Naive thymus-derived CD8-positive, alpha-beta T cell (primary cell): ENCODE measurements around the gene IQCE. TPM values are rescaled to one million over a fixed set of nuclear protein-coding genes. Genes with fewer than 3 reads are reported as not detected.
A peak's percentile ranks its signal among the peaks of the same experiment; 100 is the strongest.

Source experiments
- ATAC-seq, 2 donors: fragments of 150-1000 bp; cut with Tn5 transposase in 1 of 2; sonication (Bioruptor Pico), chemical (Tn5 transposase) in 1 of 2; 1 replicate in 1 of 2; 2 replicates in 1 of 2; pipeline ENCODE4 v1.10.0; 2021; ENCODE audit warnings: mild to moderate bottlenecking in 2 of 2, moderate library complexity in 2 of 2
- POLR2A ChIA-PET: fragments of 350-600 bp; sonication (Branson Sonifier 250); formaldehyde crosslinking; loops from one replicate; lab custom pipeline; 2021; ENCODE audit warnings: antibody characterized with exemption; lab: Charles Lee
- DNase-seq, 10 donors: peaks; one replicate each; pipeline versions ENCODE4 v3.0.0 to v3.0.0-alpha.2; 2020 to 2022
- H3K27ac Mint-ChIP-seq, 10 donors: one replicate each; pipeline ENCODE4 v1.8.0; 2020 to 2022; ENCODE audit warnings: mild to moderate bottlenecking in 10 of 10, mixed read lengths in 10 of 10, moderate library complexity in 4 of 10, inconsistent platforms in 1 of 10
- H3K27me3 Mint-ChIP-seq, 5 donors: one replicate each; pipeline ENCODE4 v1.8.0; 2021 to 2022; ENCODE audit warnings: mixed read lengths in 5 of 5
- H3K36me3 Mint-ChIP-seq, 3 donors: one replicate each; pipeline ENCODE4 v1.8.0; 2020 to 2022; ENCODE audit warnings: mixed read lengths in 3 of 3, mild to moderate bottlenecking in 2 of 3, inconsistent platforms in 1 of 3
- H3K4me1 Mint-ChIP-seq, 4 donors: one replicate each; pipeline ENCODE4 v1.8.0; 2021 to 2022; ENCODE audit warnings: mixed read lengths in 4 of 4
- H3K4me3 Mint-ChIP-seq, 10 donors: one replicate each; pipeline ENCODE4 v1.8.0; 2020 to 2022; ENCODE audit warnings: mild to moderate bottlenecking in 10 of 10, mixed read lengths in 10 of 10, moderate library complexity in 6 of 10, inconsistent platforms in 1 of 10
- H3K9me3 Mint-ChIP-seq, 9 donors: one replicate each; pipeline ENCODE4 v1.8.0; 2020 to 2022; ENCODE audit warnings: mixed read lengths in 9 of 9, mild to moderate bottlenecking in 3 of 9, inconsistent platforms in 1 of 9, moderate library complexity in 1 of 9
- polyA plus RNA-seq, 3 donors: library from polyadenylated mRNA; unstranded; fragments of 300-500 nt; fragmentation: Illumina TruSeq; gene quantifications; one replicate each; pipeline ENCODE4 v1.2.3, GENCODE V29; 2021
- total RNA-seq, 8 experiments: library from RNA in 2 of 8; stranded (reverse) in 2 of 8; gene quantifications; one replicate each; pipeline ENCODE4 v1.2.3 and lab custom pipeline; 2021 to 2026

Gene IQCE
- total and polyA plus RNA-seq, 5 experiments from 2014 or later: 0.77 to 8.9 (median 2.2) TPM

DNA sequence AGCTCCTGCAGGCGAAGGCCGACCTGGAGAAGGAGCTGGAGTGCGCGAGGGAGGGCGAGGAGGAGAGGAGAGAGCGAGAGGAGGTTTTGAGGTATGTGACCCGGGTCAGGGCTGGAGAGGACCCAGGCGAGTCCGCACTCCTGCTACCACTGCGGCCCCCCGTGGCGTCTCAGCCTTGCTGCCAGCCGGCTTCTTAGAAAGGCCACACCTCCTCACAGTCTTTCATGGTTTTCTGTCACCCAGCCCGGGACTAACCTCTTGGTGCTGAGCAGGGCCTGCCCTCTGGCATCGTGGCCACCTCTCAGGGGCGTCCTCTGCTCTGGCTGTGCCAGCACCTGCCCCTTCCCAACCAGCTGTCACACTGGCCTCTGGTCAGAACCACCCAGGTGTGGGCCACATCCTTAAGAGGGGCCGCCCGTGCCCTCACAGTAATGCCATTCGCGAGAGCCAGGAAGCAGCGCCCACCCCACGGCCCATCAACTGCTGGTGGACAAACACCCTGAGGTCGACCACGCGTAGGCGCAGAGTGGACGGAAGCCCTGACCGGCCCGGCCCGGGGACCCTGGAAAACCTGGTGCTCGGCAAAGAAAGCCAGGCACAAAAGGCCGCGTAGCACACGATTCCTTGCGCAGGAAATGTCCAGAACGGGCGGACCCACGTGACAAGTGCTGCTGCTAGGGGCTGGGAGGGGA, 34.4 kb downstream of the IQCE start:
- DNase-seq (no peak), ATAC-seq (no peak)
- Mint-ChIP-seq H3K9me3 (no peaks in the 10 kb centered on the region), H3K4me1 (no peaks in the 10 kb centered on the region), H3K27ac (peak overlapping the region in 1 of 10 donors; percentile 55), H3K36me3 (peaks cover 0 to 14% (median 5%) of the 10 kb centered on the region in 3 donors), H3K27me3 (no peaks in the 10 kb centered on the region), H3K4me3 (no peak overlapping the region)
- POLR2A ChIA-PET: no interaction called here

- H3K27ac Mint-ChIP-seq: no peak overlapping the region
- H3K4me1 Mint-ChIP-seq: no peaks in the 10 kb centered on the region
- H3K27me3 Mint-ChIP-seq: no peaks in the 10 kb centered on the region
- no peak for ATAC-seq
- H3K36me3 Mint-ChIP-seq: peaks cover 0 to 14% (median 9%) of the 10 kb centered on the region in 3 donors
- no peaks in the 10 kb centered on the region for H3K9me3 Mint-ChIP-seq
- H3K4me3 Mint-ChIP-seq: no peak overlapping the region
- DNase-seq: no peak
- POLR2A ChIA-PET: no interaction called here
Observed at GRCh38 chr7:2594599-2594998, 35.8 kb downstream of the IQCE start.

DNA sequence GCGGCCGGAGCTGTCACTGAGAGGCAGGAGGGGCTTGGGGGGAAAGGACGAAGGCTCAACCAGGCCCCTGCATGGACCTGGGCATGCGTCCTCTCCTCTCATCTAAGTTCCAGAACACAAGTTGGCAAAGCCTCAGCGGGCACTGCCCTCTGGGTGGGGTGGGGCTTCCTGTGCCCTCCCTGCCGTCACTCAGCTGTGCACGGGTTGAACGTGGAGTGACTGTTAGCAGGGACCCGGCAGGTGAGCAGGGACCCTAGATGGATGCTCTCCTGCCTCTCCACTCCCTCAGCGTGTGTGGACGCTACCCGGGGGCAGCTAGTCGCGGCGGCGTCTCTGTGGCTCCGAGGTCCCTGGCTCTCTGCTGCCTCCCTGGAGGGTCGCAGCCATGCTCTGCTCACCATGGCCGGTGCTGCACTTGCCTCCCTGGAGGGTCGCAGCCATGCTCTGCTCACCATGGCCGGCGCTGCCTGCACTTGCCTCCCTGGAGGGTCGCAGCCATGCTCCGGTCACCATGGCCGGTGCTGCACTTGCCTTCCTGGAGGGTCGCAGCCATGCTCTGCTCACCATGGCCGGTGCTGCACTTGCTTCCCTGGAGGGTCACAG, 36.6 kb downstream of the IQCE start:
- peak overlapping the region in 1 of 10 donors; percentile 41 for H3K27ac Mint-ChIP-seq
- H3K36me3 Mint-ChIP-seq: peaks cover 0 to 14% (median 6%) of the 10 kb centered on the region in 3 donors

GRCh38 chr7:2596464-2597272, 37.9 kb downstream of the IQCE start:
- ATAC-seq: no peak
- no peak for DNase-seq
- no peak overlapping the region for H3K4me3 Mint-ChIP-seq
- no peaks in the 10 kb centered on the region for H3K9me3 Mint-ChIP-seq
- no peak overlapping the region for H3K27ac Mint-ChIP-seq
- POLR2A ChIA-PET: no interaction called here
- no peaks in the 10 kb centered on the region for H3K4me1 Mint-ChIP-seq
- no peaks in the 10 kb centered on the region for H3K27me3 Mint-ChIP-seq
- peaks cover 0 to 16% (median 6%) of the 10 kb centered on the region in 3 donors for H3K36me3 Mint-ChIP-seq

More for the DNA sequence above, 36.6 kb downstream of the IQCE start:
- POLR2A ChIA-PET: no interaction called here
- Mint-ChIP-seq H3K4me1 (no peaks in the 10 kb centered on the region), H3K27me3 (no peaks in the 10 kb centered on the region), H3K9me3 (no peaks in the 10 kb centered on the region), H3K4me3 (no peak overlapping the region)
- ATAC-seq (no peak), DNase-seq (no peak)

DNA sequence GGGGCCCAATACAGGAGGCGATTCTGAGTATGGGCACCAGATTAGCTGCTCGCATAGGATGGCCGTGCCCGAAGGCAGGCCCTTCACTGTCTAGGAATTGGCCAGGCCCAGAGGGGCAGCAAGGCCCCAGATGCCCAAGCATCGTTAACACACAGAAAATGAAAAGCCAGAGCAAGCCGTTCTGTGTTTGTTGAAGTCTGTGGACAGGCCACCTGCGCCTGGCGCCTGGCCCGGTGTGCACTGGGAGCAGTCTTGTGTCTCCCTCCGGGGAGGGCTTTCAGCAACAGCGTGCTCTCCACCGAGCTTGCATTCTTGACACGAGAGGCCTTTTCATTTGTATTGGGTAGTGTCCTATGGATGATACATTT, 38.5 kb downstream of the IQCE start:
- Mint-ChIP-seq H3K9me3 (no peaks in the 10 kb centered on the region), H3K27me3 (no peaks in the 10 kb centered on the region), H3K27ac (no peak overlapping the region), H3K4me3 (no peak overlapping the region), H3K4me1 (peaks cover 0 to 2% (median under 1%) of the 10 kb centered on the region in 4 donors), H3K36me3 (peaks cover 0 to 19% (median 9%) of the 10 kb centered on the region in 3 donors)
- no peak for ATAC-seq
- no peak for DNase-seq
- POLR2A ChIA-PET: no interaction called here

DNA sequence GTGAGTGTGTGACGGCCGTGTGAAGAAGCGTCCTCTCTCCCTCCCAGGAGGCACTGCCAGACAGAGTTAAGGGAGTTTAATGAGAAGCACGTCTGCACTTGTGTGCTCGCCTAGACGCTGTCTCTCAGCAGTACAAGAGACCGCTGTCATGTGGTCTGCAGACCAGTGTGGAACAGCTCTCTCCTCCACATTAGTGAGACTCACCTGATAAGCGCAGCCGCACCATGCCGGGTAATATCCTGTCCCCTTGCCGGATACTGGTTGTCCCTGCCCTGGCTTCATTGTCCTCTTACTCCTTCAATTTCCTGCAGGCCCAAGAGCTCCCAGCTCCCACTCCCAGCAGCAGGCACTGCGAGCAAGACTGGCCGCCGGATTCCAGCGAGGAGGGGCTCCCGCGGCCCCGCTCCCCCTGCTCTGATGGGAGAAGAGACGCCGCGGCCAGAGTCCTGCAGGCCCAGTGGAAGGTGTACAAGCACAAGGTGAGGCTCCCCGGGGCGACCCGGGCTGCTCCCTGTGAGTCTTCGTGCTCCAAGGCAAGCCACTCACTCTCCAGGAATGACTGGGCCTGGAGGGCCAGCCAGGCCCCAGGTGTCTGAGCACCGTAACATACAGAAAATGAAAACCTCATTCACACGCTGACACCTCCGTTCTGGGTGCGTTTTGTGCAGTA, 39.5 kb downstream of the IQCE start:
- Mint-ChIP-seq H3K36me3 (peaks cover 0 to 16% (median 9%) of the 10 kb centered on the region in 3 donors), H3K27ac (no peak overlapping the region), H3K4me3 (no peak overlapping the region), H3K4me1 (peaks cover 0 to 6% (median under 1%) of the 10 kb centered on the region in 4 donors), H3K27me3 (no peaks in the 10 kb centered on the region), H3K9me3 (no peaks in the 10 kb centered on the region)
- ATAC-seq (no peak), DNase-seq (no peak)
- POLR2A ChIA-PET: no interaction called here

GRCh38 chr7:2601065-2601464, 42.3 kb downstream of the IQCE start:
- Mint-ChIP-seq H3K4me1 (peaks cover 0 to 6% (median under 1%) of the 10 kb centered on the region in 4 donors), H3K4me3 (no peak overlapping the region), H3K9me3 (no peaks in the 10 kb centered on the region), H3K27ac (no peak overlapping the region), H3K36me3 (peaks cover 0 to 7% (median 4%) of the 10 kb centered on the region in 3 donors), H3K27me3 (no peaks in the 10 kb centered on the region)
- POLR2A ChIA-PET: no interaction called here
- DNase-seq (no peak), ATAC-seq (no peak)

DNA sequence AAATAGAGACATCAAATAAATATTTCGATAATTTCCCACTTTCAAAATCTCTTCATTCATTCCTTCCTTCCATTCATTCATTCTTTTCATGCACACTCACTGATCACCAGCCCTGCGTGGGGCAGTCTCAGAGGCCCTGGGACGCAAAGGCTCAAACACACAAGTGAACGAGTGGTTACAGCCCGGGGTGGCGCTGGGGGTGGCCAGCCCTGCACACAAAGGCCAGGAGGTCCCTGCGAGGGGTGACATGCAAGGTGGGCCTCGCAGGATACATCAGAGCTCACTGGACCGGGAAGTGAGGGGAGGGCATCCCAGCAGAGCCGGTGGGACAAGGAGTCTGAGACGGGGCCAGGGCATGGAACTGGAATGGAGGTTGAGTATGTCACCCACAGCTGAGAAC, 43.1 kb downstream of the IQCE start:
- POLR2A ChIA-PET: interaction anchor here (0.6 to 1.3 kb wide), 2 partner anchors 12 to 43 kb away, joined by 3 to 4 read pairs; no protein-coding TSS in a partner anchor
- no peaks in the 10 kb centered on the region for H3K9me3 Mint-ChIP-seq
- peak overlapping the region in 1 of 10 donors; percentile 44 for H3K27ac Mint-ChIP-seq
- DNase-seq: no peak
- ATAC-seq: no peak
- no peak overlapping the region for H3K4me3 Mint-ChIP-seq
- H3K27me3 Mint-ChIP-seq: no peaks in the 10 kb centered on the region
- peaks cover 0 to 6% (median under 1%) of the 10 kb centered on the region in 4 donors for H3K4me1 Mint-ChIP-seq
- peaks cover 0 to 7% (median 4%) of the 10 kb centered on the region in 3 donors for H3K36me3 Mint-ChIP-seq

GRCh38 chr7:2602406-2603043, 43.7 kb downstream of the IQCE start:
- POLR2A ChIA-PET: interaction anchor here (0.6 to 1.3 kb wide), 2 partner anchors 12 to 43 kb away, joined by 3 to 4 read pairs; no protein-coding TSS in a partner anchor
- peaks cover 0 to 7% (median 4%) of the 10 kb centered on the region in 3 donors for H3K36me3 Mint-ChIP-seq
- no peaks in the 10 kb centered on the region for H3K27me3 Mint-ChIP-seq
- peaks cover 0 to 8% (median under 1%) of the 10 kb centered on the region in 4 donors for H3K4me1 Mint-ChIP-seq
- H3K9me3 Mint-ChIP-seq: no peaks in the 10 kb centered on the region
- no peak overlapping the region for H3K4me3 Mint-ChIP-seq
- DNase-seq: no peak
- H3K27ac Mint-ChIP-seq: peak overlapping the region in 1 of 10 donors; percentile 58
- ATAC-seq: no peak

- Mint-ChIP-seq H3K36me3 (peaks cover 0 to 7% (median 4%) of the 10 kb centered on the region in 3 donors), H3K4me1 (peaks cover 0 to 14% (median 2%) of the 10 kb centered on the region in 4 donors), H3K27me3 (no peaks in the 10 kb centered on the region), H3K4me3 (no peak overlapping the region), H3K27ac (peak overlapping the region in 1 of 10 donors; percentile 58), H3K9me3 (no peaks in the 10 kb centered on the region)
- DNase-seq (no peak), ATAC-seq (no peak)
- POLR2A ChIA-PET: interaction anchor here (1.3 kb wide), 1 partner anchor 11 kb away, joined by 4 read pairs; no protein-coding TSS in a partner anchor
Observed at GRCh38 chr7:2603044-2603965, 44.5 kb downstream of the IQCE start.

DNA sequence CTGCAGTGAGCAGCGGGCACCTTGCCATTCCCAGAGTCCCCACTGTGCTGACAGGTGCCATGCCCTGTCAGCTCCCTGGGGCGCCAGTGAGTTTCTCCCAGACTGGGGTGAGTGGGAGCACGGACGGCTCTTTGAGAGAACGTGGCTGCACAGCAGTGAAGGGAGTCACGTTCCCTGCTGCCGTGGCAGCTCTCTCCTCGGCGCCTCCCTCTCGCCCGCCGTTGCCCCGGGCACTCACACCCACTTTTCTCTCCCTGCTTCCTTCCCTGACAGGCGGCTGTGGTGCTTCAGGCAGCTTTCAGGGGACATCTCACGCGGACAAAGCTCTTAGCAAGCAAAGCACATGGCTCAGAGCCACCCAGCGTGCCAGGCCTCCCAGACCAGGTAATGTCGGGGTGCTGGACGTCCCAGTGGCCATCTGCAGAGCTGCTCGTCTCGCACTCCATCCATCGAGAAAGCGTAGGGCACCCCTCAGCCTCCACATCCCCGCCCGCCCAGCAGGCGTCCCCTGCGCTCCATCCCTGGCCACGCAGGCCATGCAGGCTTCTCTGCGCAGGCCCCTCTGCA, 45.9 kb downstream of the IQCE start:
- Mint-ChIP-seq H3K27ac (no peak overlapping the region), H3K9me3 (no peaks in the 10 kb centered on the region), H3K4me1 (peaks cover 5 to 26% (median 9%) of the 10 kb centered on the region in 4 donors), H3K36me3 (peaks cover 0 to 4% (median 3%) of the 10 kb centered on the region in 3 donors), H3K4me3 (no peak overlapping the region), H3K27me3 (no peaks in the 10 kb centered on the region)
- no peak for ATAC-seq
- POLR2A ChIA-PET: interaction anchor here (0.6 kb wide), 1 partner anchor 38 kb away, joined by 7 read pairs; no protein-coding TSS in a partner anchor
- DNase-seq: no peak
